HL-60 (cell line): ENCODE measurements around the gene OGA.

ENCODE experiments used
- DNase-seq, 2 experiments: peaks; one replicate each; pipeline ENCODE4 v3.0.0-alpha.2; 2010 to 2020; ENCODE audit warnings: low read depth in 1 of 2, low spot score in 1 of 2
- H3K27ac ChIP-seq: fragments of 250-450 bp; sonication (Bioruptor Pico); replicated peaks from 2 replicates; pipeline ENCODE4 v1.5.1; 2020; ENCODE audit warnings: mild to moderate bottlenecking, moderate library complexity
- H3K27me3 ChIP-seq: fragments of 250-450 bp; sonication (Bioruptor Pico); 2 replicates; pipeline ENCODE4 v1.5.1; 2021; ENCODE audit warnings: mild to moderate bottlenecking, moderate library complexity; ENCODE audit not compliant: insufficient read depth, poor library complexity, severe bottlenecking
- H3K4me3 ChIP-seq: replicated peaks from 2 replicates; pipeline ENCODE4 v1.5.1; 2011; ENCODE audit warnings: mild to moderate bottlenecking, control low read depth, low read length; ENCODE audit not compliant: insufficient read depth
- CTCF ChIP-seq: IDR thresholded peaks from one replicate; pipeline ENCODE4 v1.5.1; 2011; ENCODE audit warnings: low read length, control low read depth, inconsistent platforms; ENCODE audit not compliant: insufficient read depth
- GABPA ChIP-seq: IDR thresholded peaks from 2 replicates; pipeline ENCODE4 v1.6.1; 2012; ENCODE audit warnings: low read depth
- POLR2AphosphoS5 ChIP-seq: IDR thresholded peaks from 2 replicates; pipeline ENCODE4 v1.6.1; 2012; ENCODE audit warnings: low read depth
- REST ChIP-seq: IDR thresholded peaks from 2 replicates; pipeline ENCODE4 v1.6.1; 2012; ENCODE audit warnings: low read depth; ENCODE audit not compliant: insufficient replicate concordance
- SPI1 ChIP-seq: IDR thresholded peaks from 2 replicates; pipeline ENCODE4 v1.6.1; 2012; ENCODE audit warnings: low read depth, mild to moderate bottlenecking, borderline replicate concordance

OGA gene

GRCh38 chr10:101831169-101831811, 13.0 kb upstream of the OGA start:
- H3K27ac ChIP-seq = peak overlapping the region; percentile 56

GRCh38 chr10:101830322-101831168, 12.3 kb upstream of the OGA start:
- Histone ChIP-seq H3K27me3 (no peaks in the 10 kb centered on the region), H3K27ac (peak overlapping the region; percentile 56), H3K4me3 (peak overlapping the region; percentile 47)
- DNase-seq = peak; percentile 90 to 96
- TF ChIP-seq REST (no peak), GABPA (peak; percentile 23; the same call in 1 of the 2 replicates), POLR2AphosphoS5 (peak; percentile 53)

More at GRCh38 chr10:101831169-101831811, 13.0 kb upstream of the OGA start:
- no peak for DNase-seq
- TF ChIP-seq SPI1 = no peak
- TF ChIP-seq POLR2AphosphoS5 = no peak
- TF ChIP-seq GABPA = no peak
- TF ChIP-seq REST = no peak
- TF ChIP-seq CTCF = no peak
- Histone ChIP-seq H3K4me3 (peak overlapping the region; percentile 47), H3K27me3 (no peaks in the 10 kb centered on the region)

- Histone ChIP-seq H3K4me3 (no peak overlapping the region), H3K27ac (peak overlapping the region; percentile 29), H3K27me3 (no peaks in the 10 kb centered on the region)
- peak in 1 of 2 experiments; percentile 51 for DNase-seq
- TF ChIP-seq CTCF (no peak), POLR2AphosphoS5 (no peak), SPI1 (no peak), REST (no peak), GABPA (no peak)
These were observed 11.5 kb upstream of the OGA start for GRCh38 chr10:101829561-101830315.
